HG03064 (cell line): ENCODE data around the gene REEP5.
"Not testable (repeated sequence)": the region's sequence is repeated elsewhere in the genome, so short reads cannot be mapped to it uniquely, and the experiment has no call there.

Experiments used
- ATAC-seq: cut with Tn5 transposase; IDR thresholded peaks from one replicate; pipeline ENCODE4 v1.9.1; 2021; ENCODE audit warnings: low read depth; ENCODE audit not compliant: unreplicated experiment

REEP5 gene

GRCh38 chr5:112921833-112922817 is at the start of gene REEP5:
Gene REEP5 (minus strand): TSS chr5:112922227. CDS start chr5:112922190, 37 bp downstream.
- peak; percentile 54 for ATAC-seq

GRCh38 chr5:112971276-112971675 is 49.2 kb upstream of the REEP5 start:
- no peak for ATAC-seq

GRCh38 chr5:112968411-112969106 is 46.5 kb upstream of the REEP5 start:
- ATAC-seq = no peak

- ATAC-seq = no peak
These were observed 45.6 kb upstream of the REEP5 start for GRCh38 chr5:112967520-112968083.

- ATAC-seq = no peak
These were observed 43.8 kb upstream of the REEP5 start for GRCh38 chr5:112965733-112966306.

- not testable (repeated sequence) for ATAC-seq
These were observed 41.3 kb upstream of the REEP5 start for GRCh38 chr5:112963374-112963733.

GRCh38 chr5:112960863-112961504 is 39.0 kb upstream of the REEP5 start:
- no peak for ATAC-seq

GRCh38 chr5:112960315-112960714 is 38.3 kb upstream of the REEP5 start:
- ATAC-seq = no peak

- ATAC-seq = not testable (repeated sequence)
These were observed 37.8 kb upstream of the REEP5 start for GRCh38 chr5:112959872-112960271.

- peak; percentile 86 for ATAC-seq
These were observed 36.4 kb upstream of the REEP5 start for GRCh38 chr5:112958093-112959088.

GRCh38 chr5:112957036-112957808 is 35.2 kb upstream of the REEP5 start:
- ATAC-seq = no peak

GRCh38 chr5:112956606-112957005 is 34.6 kb upstream of the REEP5 start:
- no peak for ATAC-seq

- ATAC-seq = peak; percentile 79
These were observed 29.2 kb upstream of the REEP5 start for GRCh38 chr5:112951124-112951702.

- no peak for ATAC-seq
These were observed 26.4 kb upstream of the REEP5 start for GRCh38 chr5:112948458-112948857.

- ATAC-seq = no peak
These were observed 18.6 kb upstream of the REEP5 start for GRCh38 chr5:112940670-112941069.

GRCh38 chr5:112938286-112938685 is 16.3 kb upstream of the REEP5 start:
- ATAC-seq = no peak

GRCh38 chr5:112935675-112936074 is 13.6 kb upstream of the REEP5 start:
- ATAC-seq = no peak

- no peak for ATAC-seq
These were observed 12.3 kb upstream of the REEP5 start for GRCh38 chr5:112934366-112934663.
